Loucy (cell line): ENCODE data around the gene TRAF2.
"Not testable (repeated sequence)": the region's sequence is repeated elsewhere in the genome, so short reads cannot be mapped to it uniquely, and the experiment has no call there.

Experiments
- H2AFZ ChIP-seq: fragments of 200-600 bp; sonication (generic); 2 replicates; pipeline ENCODE4 v1.6.0; 2016; ENCODE audit warnings: antibody characterized with exemption, mild to moderate bottlenecking, low read length, moderate library complexity
- H3F3A ChIP-seq: fragments of 200-600 bp; 2 replicates; pipeline ENCODE4 v1.6.0; 2016; ENCODE audit warnings: antibody characterized with exemption, low read depth, mild to moderate bottlenecking
- H3K27me3 ChIP-seq: fragments of 200-600 bp; sonication (generic); 2 replicates; pipeline ENCODE4 v1.6.1; 2014; ENCODE audit warnings: low read length, mild to moderate bottlenecking; ENCODE audit not compliant: insufficient read depth, poor library complexity, severe bottlenecking
- H3K36me3 ChIP-seq: fragments of 200-600 bp; sonication (generic); 2 replicates; pipeline ENCODE4 v1.6.1; 2016; ENCODE audit warnings: low read length; ENCODE audit not compliant: insufficient read depth
- H3K4me1 ChIP-seq: fragments of 200-600 bp; sonication (generic); 2 replicates; pipeline ENCODE4 v1.5.1; 2014; ENCODE audit warnings: low read length, mild to moderate bottlenecking; ENCODE audit not compliant: insufficient read depth, poor library complexity, severe bottlenecking
- H3K4me2 ChIP-seq: fragments of 200-600 bp; sonication (generic); 2 replicates; pipeline ENCODE4 v1.6.0; 2014; ENCODE audit warnings: antibody characterized with exemption, low read length, low read depth, mild to moderate bottlenecking; ENCODE audit not compliant: poor library complexity, severe bottlenecking
- H3K4me3 ChIP-seq: fragments of 200-600 bp; sonication (generic); 2 replicates; pipeline ENCODE4 v1.5.1; 2014; ENCODE audit warnings: low read length, mild to moderate bottlenecking, mixed read lengths; ENCODE audit not compliant: poor library complexity, severe bottlenecking
- H3K79me2 ChIP-seq: fragments of 200-600 bp; sonication (generic); 2 replicates; pipeline ENCODE4 v1.6.1; 2014; ENCODE audit warnings: low read length; ENCODE audit not compliant: insufficient read depth
- H3K9ac ChIP-seq: fragments of 200-600 bp; sonication (generic); 2 replicates; pipeline ENCODE4 v1.6.0; 2014; ENCODE audit warnings: mild to moderate bottlenecking, low read depth, low read length, moderate library complexity; ENCODE audit not compliant: poor library complexity, severe bottlenecking
- H3K9me2 ChIP-seq: fragments of 200-600 bp; sonication (generic); replicated peaks from 2 replicates; pipeline ENCODE4 v1.6.1; 2016; ENCODE audit warnings: low read depth, low read length, mixed read lengths
- H3K9me3 ChIP-seq: fragments of 200-600 bp; sonication (generic); 2 replicates; pipeline ENCODE4 v1.6.1; 2014; ENCODE audit warnings: mild to moderate bottlenecking, antibody characterized with exemption, low read length, low read depth; ENCODE audit not compliant: insufficient read depth
- H4K20me1 ChIP-seq: fragments of 200-600 bp; sonication (generic); 2 replicates; pipeline ENCODE4 v1.6.0; 2014; ENCODE audit warnings: antibody characterized with exemption, low read length, mild to moderate bottlenecking; ENCODE audit not compliant: insufficient read depth, poor library complexity, severe bottlenecking
- CTCF ChIP-seq: fragments of 200-600 bp; sonication (generic); conservative IDR thresholded peaks from 2 replicates; pipeline ENCODE4 v1.5.1; 2014; ENCODE audit warnings: mild to moderate bottlenecking, antibody characterized with exemption, low read length
- EZH2phosphoT487 ChIP-seq: fragments of 200-600 bp; IDR thresholded peaks from 2 replicates; pipeline ENCODE4 v1.6.1; 2018; ENCODE audit warnings: antibody characterized with exemption, mild to moderate bottlenecking, moderate library complexity, borderline replicate concordance

TRAF2 gene

GRCh38 chr9:136865041-136865767, 21.1 kb upstream of the TRAF2 start:
- Histone ChIP-seq H3K27me3 (no peaks in the 10 kb centered on the region), H4K20me1 (peaks cover 27% of the 10 kb centered on the region), H3K36me3 (peaks cover 22% of the 10 kb centered on the region; the same call in 1 of the 2 replicates), H3K9me2 (no peaks in the 10 kb centered on the region), H2AFZ (no peak overlapping the region), H3K4me3 (peak overlapping the region; percentile 98), H3K9me3 (no peaks in the 10 kb centered on the region), H3K4me1 (peaks cover 17% of the 10 kb centered on the region), H3K9ac (peak overlapping the region; percentile 96), H3K4me2 (peak overlapping the region; percentile 100), H3K79me2 (peaks cover 47% of the 10 kb centered on the region), H3F3A (no peaks in the 10 kb centered on the region)
- TF ChIP-seq EZH2phosphoT487 (no peak), CTCF (no peak)

GRCh38 chr9:136865768-136866103, 20.6 kb upstream of the TRAF2 start:
- Histone ChIP-seq H3K4me3 (peak overlapping the region; percentile 98), H4K20me1 (peaks cover 27% of the 10 kb centered on the region), H3F3A (no peaks in the 10 kb centered on the region), H2AFZ (peak overlapping the region; percentile 75), H3K4me1 (peaks cover 17% of the 10 kb centered on the region), H3K27me3 (no peaks in the 10 kb centered on the region), H3K9me2 (no peaks in the 10 kb centered on the region), H3K9me3 (no peaks in the 10 kb centered on the region), H3K79me2 (peaks cover 47% of the 10 kb centered on the region), H3K9ac (peak overlapping the region; percentile 96), H3K4me2 (peak overlapping the region; percentile 100), H3K36me3 (peaks cover 22% of the 10 kb centered on the region; the same call in 1 of the 2 replicates)
- TF ChIP-seq EZH2phosphoT487 (no peak), CTCF (no peak)

- not testable (repeated sequence) for H3F3A ChIP-seq, H2AFZ ChIP-seq, H3K9me3 ChIP-seq, H3K9me2 ChIP-seq, H3K27me3 ChIP-seq
- peak overlapping the region; percentile 90 for H3K4me2 ChIP-seq
- peaks cover 47% of the 10 kb centered on the region for H3K79me2 ChIP-seq
- peak overlapping the region; percentile 98 for H3K4me3 ChIP-seq
- peaks cover 19% of the 10 kb centered on the region; the same call in 1 of the 2 replicates for H3K36me3 ChIP-seq
- peak overlapping the region; percentile 79 for H3K9ac ChIP-seq
- peaks cover 17% of the 10 kb centered on the region for H3K4me1 ChIP-seq
- peaks cover 27% of the 10 kb centered on the region for H4K20me1 ChIP-seq
These were observed 19.4 kb upstream of the TRAF2 start for GRCh38 chr9:136866898-136867421.

DNA sequence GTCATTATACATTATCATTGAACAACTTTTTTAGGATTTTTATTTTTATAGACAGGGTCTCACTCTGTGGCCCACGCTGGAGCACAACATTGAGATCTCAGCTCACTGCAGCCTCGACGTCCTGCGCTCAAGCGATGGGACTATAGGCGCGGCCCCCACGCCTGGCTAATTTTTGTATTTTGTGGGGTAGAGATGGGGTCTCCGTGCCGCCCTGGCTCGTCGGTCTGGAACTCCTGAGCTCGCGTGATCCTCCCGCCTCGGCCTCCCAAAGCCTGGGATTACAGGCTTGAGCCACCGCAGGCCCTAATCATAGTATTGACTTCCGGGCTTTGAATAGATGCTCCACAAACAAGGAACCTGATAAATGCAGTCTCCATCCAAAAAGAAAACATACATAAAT, 18.8 kb upstream of the TRAF2 start:
- Histone ChIP-seq H3F3A (no peaks in the 10 kb centered on the region), H3K4me1 (peaks cover 17% of the 10 kb centered on the region), H3K4me3 (peak overlapping the region; percentile 98), H3K36me3 (peaks cover 14% of the 10 kb centered on the region; the same call in 1 of the 2 replicates), H3K9me2 (no peaks in the 10 kb centered on the region), H4K20me1 (peaks cover 27% of the 10 kb centered on the region), H3K79me2 (peaks cover 47% of the 10 kb centered on the region), H2AFZ (no peak overlapping the region), H3K4me2 (peak overlapping the region; percentile 90), H3K27me3 (no peaks in the 10 kb centered on the region), H3K9me3 (peaks cover 3% of the 10 kb centered on the region; the same call in 1 of the 2 replicates), H3K9ac (no peak overlapping the region)
- TF ChIP-seq CTCF (no peak), EZH2phosphoT487 (no peak)
